Activated CD4-positive, CD25-positive, alpha-beta regulatory T cell treated with anti-CD3 and anti-CD28 coated beads, Interleukin-2, amount 50 U/mL, for 72 hours (primary cell): ENCODE data around the gene C7orf57.
A peak's percentile ranks its signal among the peaks of the same experiment; 100 is the strongest.

ENCODE experiments used
- DNase-seq: peaks from one replicate; pipeline ENCODE4 v3.0.0; 2021

C7orf57 gene

GRCh38 chr7:48087349-48087748 lies 52.0 kb downstream of the C7orf57 start:
- DNase-seq, result no peak

- no peak for DNase-seq
Measured at GRCh38 chr7:48088559-48089045, 53.3 kb downstream of the C7orf57 start.

GRCh38 chr7:48089046-48090003 lies 54.0 kb downstream of the C7orf57 start, which contains the start of gene UPP1:
UPP1 (plus strand) TSS chr7:48089265; CDS start chr7:48094784, 5,519 bp downstream.
- DNase-seq, result peak; percentile 88

- no peak for DNase-seq
Measured at GRCh38 chr7:48090095-48090805, 54.9 kb downstream of the C7orf57 start.

- DNase-seq, result no peak
Measured at GRCh38 chr7:48091506-48092433, 56.4 kb downstream of the C7orf57 start.

- DNase-seq, result no peak
Measured at GRCh38 chr7:48094861-48095293, 59.5 kb downstream of the C7orf57 start.

- DNase-seq, result no peak
Measured at GRCh38 chr7:48096273-48096672, 60.9 kb downstream of the C7orf57 start.

- DNase-seq, result no peak
Measured at GRCh38 chr7:48097521-48098231, 62.3 kb downstream of the C7orf57 start.

- no peak for DNase-seq
Measured at GRCh38 chr7:48098846-48099245, 63.5 kb downstream of the C7orf57 start.

GRCh38 chr7:48099781-48100180 lies 64.4 kb downstream of the C7orf57 start:
- DNase-seq, result no peak

- no peak for DNase-seq
Measured at GRCh38 chr7:48101352-48101751, 66.0 kb downstream of the C7orf57 start.

- no peak for DNase-seq
Measured at GRCh38 chr7:48101968-48102367, 66.6 kb downstream of the C7orf57 start.

- no peak for DNase-seq
Measured at GRCh38 chr7:48102530-48102929, 67.2 kb downstream of the C7orf57 start.

- DNase-seq, result no peak
Measured at GRCh38 chr7:48105045-48105444, 69.7 kb downstream of the C7orf57 start.

GRCh38 chr7:48106906-48107659 lies 71.7 kb downstream of the C7orf57 start:
- no peak for DNase-seq

GRCh38 chr7:48107926-48108472 lies 72.7 kb downstream of the C7orf57 start:
- no peak for DNase-seq

- DNase-seq, result no peak
Measured at GRCh38 chr7:48108959-48109847, 73.9 kb downstream of the C7orf57 start.

GRCh38 chr7:48109848-48110663 lies 74.7 kb downstream of the C7orf57 start:
- peak; percentile 90 for DNase-seq

- no peak for DNase-seq
Measured at GRCh38 chr7:48110868-48111267, 75.5 kb downstream of the C7orf57 start.
